Smooth muscle cell (in vitro differentiated cells): Measurements from ENCODE around the gene RPL7A. TPM values are rescaled to one million over a fixed set of nuclear protein-coding genes. Genes with fewer than 3 reads are reported as not detected.
"Not testable (repeated sequence)": the region's sequence is repeated elsewhere in the genome, so short reads cannot be mapped to it uniquely, and the experiment has no call there.

Experiments
- DNase-seq: peaks from one replicate; lab custom pipeline; 2025; ENCODE audit not compliant: unreplicated experiment; lab: John Stamatoyannopoulos, UW
- H2AFZ ChIP-seq: fragments of 200-600 bp; sonication (generic); 2 replicates; pipeline ENCODE4 v1.6.0; 2016; ENCODE audit warnings: antibody characterized with exemption, low read depth, mild to moderate bottlenecking
- H3F3A ChIP-seq: fragments of 200-600 bp; sonication (generic); 2 replicates; pipeline ENCODE4 v1.6.0; 2017; ENCODE audit warnings: antibody characterized with exemption, low read depth
- H3K27ac ChIP-seq: fragments of 200-600 bp; sonication (generic); 2 replicates; pipeline ENCODE4 v1.5.1; 2016; ENCODE audit warnings: low read depth, mild to moderate bottlenecking
- H3K27me3 ChIP-seq: fragments of 200-600 bp; sonication (generic); 2 replicates; pipeline ENCODE4 v1.6.1; 2016; ENCODE audit warnings: low read depth, mild to moderate bottlenecking
- H3K36me3 ChIP-seq: fragments of 200-600 bp; sonication (generic); 2 replicates; pipeline ENCODE4 v1.5.1; 2016; ENCODE audit warnings: low read depth
- H3K4me1 ChIP-seq: fragments of 200-600 bp; sonication (generic); 2 replicates; pipeline ENCODE4 v1.5.1; 2016; ENCODE audit warnings: low read depth
- H3K4me2 ChIP-seq: fragments of 200-600 bp; sonication (generic); 2 replicates; pipeline ENCODE4 v1.6.0; 2016; ENCODE audit warnings: mild to moderate bottlenecking
- H3K4me3 ChIP-seq: fragments of 200-600 bp; sonication (generic); 2 replicates; pipeline ENCODE4 v1.5.1; 2016; ENCODE audit warnings: mild to moderate bottlenecking
- H3K79me2 ChIP-seq: fragments of 200-600 bp; sonication (generic); 2 replicates; pipeline ENCODE4 v1.6.0; 2016; ENCODE audit warnings: low read depth, mild to moderate bottlenecking
- H3K9ac ChIP-seq: fragments of 200-600 bp; sonication (generic); 2 replicates; pipeline ENCODE4 v1.6.0; 2016; ENCODE audit warnings: low read depth
- H3K9me3 ChIP-seq: fragments of 200-600 bp; sonication (generic); replicated peaks from 2 replicates; pipeline ENCODE4 v1.5.1; 2016; ENCODE audit warnings: low read depth
- H4K20me1 ChIP-seq: fragments of 200-600 bp; sonication (generic); 2 replicates; pipeline ENCODE4 v1.6.0; 2016; ENCODE audit warnings: low read depth
- WGBS: methylation state at CpG from one replicate; pipeline ENCODE4 v1.1.7; 2016; ENCODE audit warnings: low lambda C conversion rate; 5-methylcytosine and 5-hydroxymethylcytosine counted together
- polyA plus RNA-seq: library from polyadenylated mRNA; unstranded; fragments of >200 nt; fragmentation: Nextera tagmentation; extraction: Ambion mirVana; gene quantifications from 2 replicates; pipeline ENCODE4 v1.2.1, GENCODE V29; 2016
- total RNA-seq: library from RNA; depleted of rRNA; stranded (reverse); fragments of >200 nt; gene quantifications from 2 replicates; pipeline ENCODE4 v1.2.3, GENCODE V29; 2014
- TF ChIP-seq, protein P1 (sequence below): fragments of 200-600 bp; sonication (generic); IDR thresholded peaks from 2 replicates; pipeline ENCODE4 v1.5.1; 2017; ENCODE audit warnings: borderline replicate concordance, mild to moderate bottlenecking, antibody characterized with exemption; ENCODE audit not compliant: insufficient read depth, poor library complexity, severe bottlenecking

Gene RPL7A
- total and polyA plus RNA-seq, 2 experiments from 2014 or later: 372 to 1,254 TPM

DNA sequence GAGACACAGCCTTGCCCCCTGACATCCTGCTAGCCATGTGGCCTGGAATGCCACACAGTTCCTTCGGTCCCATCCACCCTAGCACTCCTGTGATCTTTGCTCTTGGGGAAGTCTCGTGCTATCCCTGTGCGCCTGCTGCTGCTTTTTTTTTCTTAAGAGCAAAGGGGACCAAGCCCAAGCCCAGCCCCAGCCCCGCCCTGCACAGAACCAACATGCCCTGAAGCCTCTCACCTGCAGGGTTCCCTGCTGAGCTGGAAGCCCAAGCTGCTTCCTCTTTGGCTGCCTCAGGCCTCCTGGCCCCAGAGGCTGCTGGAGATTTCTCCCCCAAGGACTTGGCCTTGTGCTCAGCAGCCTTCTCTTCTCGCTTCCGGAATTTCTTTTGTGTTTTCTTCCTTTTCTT, 13.9 kb upstream of the RPL7A start:
- H4K20me1 ChIP-seq: peaks cover 16% of the 10 kb centered on the region
- no peak overlapping the region for H3K27ac ChIP-seq
- H3K27me3 ChIP-seq: no peaks in the 10 kb centered on the region
- TF ChIP-seq, protein P1, sequence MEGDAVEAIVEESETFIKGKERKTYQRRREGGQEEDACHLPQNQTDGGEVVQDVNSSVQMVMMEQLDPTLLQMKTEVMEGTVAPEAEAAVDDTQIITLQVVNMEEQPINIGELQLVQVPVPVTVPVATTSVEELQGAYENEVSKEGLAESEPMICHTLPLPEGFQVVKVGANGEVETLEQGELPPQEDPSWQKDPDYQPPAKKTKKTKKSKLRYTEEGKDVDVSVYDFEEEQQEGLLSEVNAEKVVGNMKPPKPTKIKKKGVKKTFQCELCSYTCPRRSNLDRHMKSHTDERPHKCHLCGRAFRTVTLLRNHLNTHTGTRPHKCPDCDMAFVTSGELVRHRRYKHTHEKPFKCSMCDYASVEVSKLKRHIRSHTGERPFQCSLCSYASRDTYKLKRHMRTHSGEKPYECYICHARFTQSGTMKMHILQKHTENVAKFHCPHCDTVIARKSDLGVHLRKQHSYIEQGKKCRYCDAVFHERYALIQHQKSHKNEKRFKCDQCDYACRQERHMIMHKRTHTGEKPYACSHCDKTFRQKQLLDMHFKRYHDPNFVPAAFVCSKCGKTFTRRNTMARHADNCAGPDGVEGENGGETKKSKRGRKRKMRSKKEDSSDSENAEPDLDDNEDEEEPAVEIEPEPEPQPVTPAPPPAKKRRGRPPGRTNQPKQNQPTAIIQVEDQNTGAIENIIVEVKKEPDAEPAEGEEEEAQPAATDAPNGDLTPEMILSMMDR: no peak
- DNase-seq: no peak
- peak overlapping the region; percentile 99 for H3K4me2 ChIP-seq
- no peaks in the 10 kb centered on the region for H3K36me3 ChIP-seq
- peaks cover 7% of the 10 kb centered on the region for H3F3A ChIP-seq
- no peak overlapping the region for H2AFZ ChIP-seq
- peak overlapping the region; percentile 98 for H3K4me3 ChIP-seq
- over 99% methylated on average over 6 of the region's 6 CpGs for WGBS
- H3K9me3 ChIP-seq: no peaks in the 10 kb centered on the region
- peaks cover 21% of the 10 kb centered on the region for H3K79me2 ChIP-seq
- H3K9ac ChIP-seq: no peak overlapping the region
- H3K4me1 ChIP-seq: peaks cover 7% of the 10 kb centered on the region

DNA sequence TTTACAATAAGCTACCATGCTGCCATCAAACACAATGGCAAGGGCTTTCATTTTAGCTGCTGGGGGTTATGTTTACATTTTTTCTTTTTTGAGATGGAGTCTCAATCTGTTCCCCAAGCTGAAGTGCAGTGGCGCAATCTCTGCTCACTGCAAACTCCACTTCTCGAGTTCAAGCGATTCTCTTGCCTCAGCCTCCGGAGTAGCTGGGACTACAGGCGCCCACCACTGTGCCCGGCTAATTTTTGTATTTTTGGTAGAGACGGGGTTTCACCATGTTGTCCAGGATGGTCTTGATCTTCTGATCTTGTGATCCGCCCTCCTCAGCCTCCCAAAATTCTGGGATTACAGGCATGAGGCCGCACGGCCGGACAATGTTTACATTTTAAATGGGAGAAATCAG, 13.1 kb upstream of the RPL7A start:
- WGBS: 64% methylated on average over 11 of the region's 11 CpGs
- H2AFZ ChIP-seq, H3F3A ChIP-seq, H3K4me1 ChIP-seq, H3K9me3 ChIP-seq, DNase-seq, H3K27ac ChIP-seq, H3K36me3 ChIP-seq, H3K27me3 ChIP-seq: not testable (repeated sequence)
- H3K79me2 ChIP-seq: peaks cover 21% of the 10 kb centered on the region
- peak overlapping the region; percentile 79 for H3K9ac ChIP-seq
- peaks cover 16% of the 10 kb centered on the region for H4K20me1 ChIP-seq
- peak overlapping the region; percentile 98 for H3K4me3 ChIP-seq
- peak overlapping the region; percentile 99 for H3K4me2 ChIP-seq

DNA sequence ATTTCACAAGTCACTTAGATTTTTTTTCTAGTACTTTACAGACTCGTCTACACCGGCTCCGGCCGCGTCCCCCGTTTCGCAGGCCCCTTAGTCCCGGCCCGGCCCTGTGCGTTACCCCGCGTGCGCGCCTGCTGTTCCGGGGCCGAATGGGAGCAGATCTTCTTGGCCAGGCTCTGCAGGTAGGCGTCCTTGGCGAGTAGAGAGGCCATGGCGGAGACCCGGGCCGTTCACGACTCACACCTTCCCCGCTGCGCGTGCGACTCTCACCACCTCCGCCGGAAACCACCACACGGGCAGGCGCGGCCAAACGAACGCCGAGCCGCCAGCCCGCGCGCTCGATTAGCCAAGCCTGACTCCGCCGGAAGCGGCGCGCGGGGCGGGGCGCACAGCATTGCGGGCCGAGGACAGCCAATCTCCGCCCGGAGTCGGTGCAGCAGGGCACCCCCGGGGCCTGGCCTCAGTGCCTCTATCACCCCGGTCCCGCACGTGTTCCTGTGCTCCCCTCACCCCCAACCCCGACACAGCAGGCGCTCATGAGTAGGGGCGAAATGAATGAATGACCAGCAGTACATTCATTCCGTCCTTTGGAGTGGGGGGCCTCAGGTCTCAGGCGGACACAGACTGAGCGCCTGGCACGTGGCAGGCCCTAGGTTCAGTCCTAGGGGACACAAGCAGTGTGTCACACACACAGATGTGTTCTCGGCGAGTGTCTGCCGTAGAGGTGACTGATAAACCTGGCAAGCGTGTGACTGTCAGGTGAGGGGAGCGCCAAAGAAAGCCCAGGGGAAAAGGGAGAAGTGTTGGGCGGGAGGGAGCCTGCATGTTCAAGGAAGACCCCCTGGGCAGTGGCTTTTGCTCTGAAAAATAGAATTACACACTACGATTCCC, 11.8 kb upstream of the RPL7A start, which contains the start of gene SURF6:
SURF6 (minus strand) TSS at position 265 of the 888 bp plus-strand sequence; CDS start at position 209, 56 bp downstream.
- Histone ChIP-seq H3K27ac (peak within 1 kb of the TSS; percentile 61), H4K20me1 (peaks cover 12% of the 10 kb centered on the region), H3K4me2 (peak within 1 kb of the TSS; percentile 99), H2AFZ (peak within 1 kb of the TSS; percentile 84), H3K36me3 (no peaks in the 10 kb centered on the region), H3K4me3 (peak within 1 kb of the TSS; percentile 98), H3K9me3 (no peaks in the 10 kb centered on the region), H3K9ac (peak within 1 kb of the TSS; percentile 79), H3F3A (no peaks in the 10 kb centered on the region), H3K4me1 (peaks cover 7% of the 10 kb centered on the region), H3K27me3 (no peaks in the 10 kb centered on the region), H3K79me2 (peaks cover 21% of the 10 kb centered on the region)
- peak; percentile 60 for DNase-seq
- TF ChIP-seq, protein P1: no peak
- 8% methylated on average over 68 of the region's 70 CpGs for WGBS

DNA sequence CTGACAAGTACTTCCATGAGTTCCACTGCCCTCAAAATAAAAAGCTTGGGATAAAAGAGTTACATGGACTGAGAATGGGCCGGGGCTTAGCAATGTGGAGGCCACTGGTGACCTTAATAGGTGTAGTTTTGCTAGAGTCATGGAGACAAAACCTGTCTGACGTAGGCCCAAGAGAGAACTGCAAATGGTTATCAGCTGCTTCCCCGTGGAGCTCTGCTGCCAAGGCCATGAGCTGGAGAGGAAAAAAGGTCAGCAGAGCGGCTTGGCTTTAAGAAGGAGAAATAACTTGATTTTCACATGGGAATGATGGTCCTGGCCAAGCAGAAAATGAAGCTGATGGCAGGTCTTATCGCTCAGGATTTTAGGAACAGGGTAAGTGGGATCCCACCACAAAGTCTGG, 8.4 kb upstream of the RPL7A start:
- Histone ChIP-seq H3K4me2 (no peak overlapping the region), H3K27ac (no peak overlapping the region), H3F3A (no peaks in the 10 kb centered on the region), H3K79me2 (peaks cover 13% of the 10 kb centered on the region), H3K4me1 (peaks cover 7% of the 10 kb centered on the region), H3K4me3 (no peak overlapping the region), H3K9me3 (no peaks in the 10 kb centered on the region), H3K36me3 (no peaks in the 10 kb centered on the region), H3K9ac (no peak overlapping the region), H2AFZ (no peak overlapping the region), H3K27me3 (no peaks in the 10 kb centered on the region), H4K20me1 (peaks cover 8% of the 10 kb centered on the region)
- TF ChIP-seq, protein P1: no peak
- no peak for DNase-seq
- 95% methylated on average over 5 of the region's 5 CpGs for WGBS
